Hepatocyte (in vitro differentiated cells): ENCODE measurements around the gene SYT3. TPM values are rescaled to one million over a fixed set of nuclear protein-coding genes. Genes with fewer than 3 reads are reported as not detected.
A peak's percentile ranks its signal among the peaks of the same experiment; 100 is the strongest.

Source experiments
- DNase-seq: peaks from one replicate; pipeline ENCODE4 v3.0.0-alpha.2; 2016; ENCODE audit warnings: low spot score
- H2AFZ ChIP-seq: fragments of 200-600 bp; sonication (generic); 2 replicates; pipeline ENCODE4 v1.6.0; 2016; ENCODE audit warnings: antibody characterized with exemption, mild to moderate bottlenecking
- H3K27ac ChIP-seq: fragments of 200-600 bp; sonication (generic); 2 replicates; pipeline ENCODE4 v1.5.1; 2016; ENCODE audit warnings: mild to moderate bottlenecking
- H3K27me3 ChIP-seq: fragments of 200-600 bp; sonication (generic); 2 replicates; pipeline ENCODE4 v1.6.1; 2016
- H3K36me3 ChIP-seq: fragments of 200-600 bp; sonication (generic); replicated peaks from 2 replicates; pipeline ENCODE4 v1.5.1; 2016; ENCODE audit warnings: low read depth; ENCODE audit not compliant: insufficient read depth
- H3K4me1 ChIP-seq: fragments of 200-600 bp; sonication (generic); 2 replicates; pipeline ENCODE4 v1.5.1; 2016; ENCODE audit warnings: mild to moderate bottlenecking, moderate library complexity; ENCODE audit not compliant: insufficient read depth
- H3K4me2 ChIP-seq: fragments of 200-600 bp; sonication (generic); 2 replicates; pipeline ENCODE4 v1.6.0; 2016
- H3K4me3 ChIP-seq: fragments of 200-600 bp; sonication (generic); 2 replicates; pipeline ENCODE4 v1.5.1; 2016; ENCODE audit warnings: mild to moderate bottlenecking
- H3K79me2 ChIP-seq: fragments of 200-600 bp; sonication (generic); 2 replicates; pipeline ENCODE4 v1.6.0; 2017; ENCODE audit warnings: mild to moderate bottlenecking
- H3K9me2 ChIP-seq: fragments of 200-600 bp; sonication (generic); replicated peaks from 2 replicates; pipeline ENCODE4 v1.6.0; 2017; ENCODE audit warnings: mild to moderate bottlenecking; ENCODE audit not compliant: insufficient read depth
- H3K9me3 ChIP-seq: fragments of 200-600 bp; sonication (generic); 2 replicates; pipeline ENCODE4 v1.5.1; 2016; ENCODE audit warnings: low read depth, mild to moderate bottlenecking
- H4K20me1 ChIP-seq: fragments of 200-600 bp; sonication (generic); 2 replicates; pipeline ENCODE4 v1.6.0; 2016; ENCODE audit warnings: mild to moderate bottlenecking; ENCODE audit not compliant: insufficient read depth, poor library complexity, severe bottlenecking
- CTCF ChIP-seq: fragments of 200-600 bp; sonication (generic); IDR thresholded peaks from 2 replicates; pipeline ENCODE4 v1.5.1; 2016; ENCODE audit warnings: antibody characterized with exemption, mild to moderate bottlenecking; ENCODE audit not compliant: poor library complexity
- EZH2 ChIP-seq: fragments of 200-600 bp; sonication (generic); IDR thresholded peaks from 2 replicates; pipeline ENCODE4 v1.6.1; 2016; ENCODE audit warnings: antibody characterized with exemption, mild to moderate bottlenecking, borderline replicate concordance
- EZH2phosphoT487 ChIP-seq: fragments of 200-600 bp; sonication (generic); IDR thresholded peaks from one replicate; pipeline ENCODE4 v1.6.1; 2018; ENCODE audit warnings: antibody characterized with exemption, mild to moderate bottlenecking, low read depth, moderate library complexity; ENCODE audit not compliant: unreplicated experiment, severe bottlenecking
- WGBS: methylation state at CpG from one replicate; pipeline ENCODE4 v1.1.6; 2016; ENCODE audit warnings: low lambda C conversion rate; ENCODE audit errors: missing lambda C conversion rate; 5-methylcytosine and 5-hydroxymethylcytosine counted together
- polyA plus RNA-seq: library from polyadenylated mRNA; unstranded; fragments of >200 nt; fragmentation: Nextera tagmentation; extraction: Ambion mirVana; gene quantifications from 2 replicates; pipeline ENCODE4 v1.2.1, GENCODE V29; 2016
- total RNA-seq: library from RNA; depleted of rRNA; stranded (reverse); fragments of >200 nt; gene quantifications from 2 replicates; pipeline ENCODE4 v1.2.3, GENCODE V29; 2014

Gene SYT3
- total and polyA plus RNA-seq, 2 experiments from 2014 or later = 1.5 to 2.2 TPM

GRCh38 chr19:50660088-50660366, 20.3 kb upstream of the SYT3 start:
- TF ChIP-seq EZH2 (no peak), EZH2phosphoT487 (no peak), CTCF (no peak)
- no peaks in the 10 kb centered on the region for H3K9me2 ChIP-seq
- no peak overlapping the region for H3K27ac ChIP-seq
- H3K4me2 ChIP-seq = peak overlapping the region; percentile 82
- H3K27me3 ChIP-seq = no peaks in the 10 kb centered on the region
- no peaks in the 10 kb centered on the region for H4K20me1 ChIP-seq
- H3K4me1 ChIP-seq = no peaks in the 10 kb centered on the region
- DNase-seq = no peak
- H2AFZ ChIP-seq = no peak overlapping the region
- no peaks in the 10 kb centered on the region for H3K36me3 ChIP-seq
- H3K79me2 ChIP-seq = no peaks in the 10 kb centered on the region
- no peak overlapping the region for H3K4me3 ChIP-seq
- H3K9me3 ChIP-seq = no peaks in the 10 kb centered on the region
- WGBS = 33% methylated on average over 1 of the region's 6 CpGs

GRCh38 chr19:50659318-50660087, 19.8 kb upstream of the SYT3 start:
- Histone ChIP-seq H3K4me2 (peak overlapping the region; percentile 82), H3K36me3 (no peaks in the 10 kb centered on the region), H4K20me1 (no peaks in the 10 kb centered on the region), H3K4me1 (no peaks in the 10 kb centered on the region), H3K79me2 (no peaks in the 10 kb centered on the region), H3K9me2 (no peaks in the 10 kb centered on the region), H3K9me3 (no peaks in the 10 kb centered on the region), H3K4me3 (no peak overlapping the region), H3K27me3 (no peaks in the 10 kb centered on the region), H2AFZ (no peak overlapping the region), H3K27ac (no peak overlapping the region)
- no peak for DNase-seq
- TF ChIP-seq EZH2phosphoT487 = no peak
- no peak for TF ChIP-seq CTCF
- no peak for TF ChIP-seq EZH2
- WGBS = 19% methylated on average over 3 of the region's 37 CpGs

GRCh38 chr19:50658441-50659317, 19.0 kb upstream of the SYT3 start:
- H3K27ac ChIP-seq = peak overlapping the region; percentile 92
- H2AFZ ChIP-seq = peak overlapping the region; percentile 16
- H3K79me2 ChIP-seq = no peaks in the 10 kb centered on the region
- H3K4me2 ChIP-seq = peak overlapping the region; percentile 82
- peak; percentile 95 for DNase-seq
- no peaks in the 10 kb centered on the region for H4K20me1 ChIP-seq
- 5% methylated on average over 51 of the region's 67 CpGs for WGBS
- H3K9me2 ChIP-seq = no peaks in the 10 kb centered on the region
- no peaks in the 10 kb centered on the region for H3K36me3 ChIP-seq
- H3K9me3 ChIP-seq = no peaks in the 10 kb centered on the region
- H3K27me3 ChIP-seq = no peaks in the 10 kb centered on the region
- H3K4me1 ChIP-seq = no peaks in the 10 kb centered on the region
- no peak overlapping the region for H3K4me3 ChIP-seq
- TF ChIP-seq EZH2phosphoT487 (no peak), EZH2 (no peak), CTCF (no peak)
